Colonic mucosa (tissue), 4 donors: ENCODE measurements around the gene SAFB2. TPM values are rescaled to one million over a fixed set of nuclear protein-coding genes. Genes with fewer than 3 reads are reported as not detected.

Source experiments
- DNase-seq: peaks from one replicate; pipeline ENCODE4 v3.0.0-alpha.2; 2020
- H3K27ac ChIP-seq: fragments of 200-600 bp; one replicate; pipeline ENCODE4 v1.8.0; 2021
- H3K27me3 ChIP-seq: fragments of 200-600 bp; one replicate; pipeline ENCODE4 v1.8.0; 2021
- H3K36me3 ChIP-seq: fragments of 200-600 bp; one replicate; pipeline ENCODE4 v1.8.0; 2021
- H3K4me1 ChIP-seq: fragments of 200-600 bp; one replicate; pipeline ENCODE4 v1.8.0; 2021; ENCODE audit warnings: mild to moderate bottlenecking
- H3K4me3 ChIP-seq: fragments of 200-600 bp; one replicate; pipeline ENCODE4 v1.8.0; 2021
- H3K9ac ChIP-seq, 2 donors: one replicate each; pipeline ENCODE4 v1.7.0; 2013; ENCODE audit warnings: control low read depth in 2 of 2, low read depth in 2 of 2, low read length in 2 of 2
- H3K9me3 ChIP-seq: fragments of 200-600 bp; one replicate; pipeline ENCODE4 v1.8.0; 2021
- CTCF ChIP-seq: fragments of 200-600 bp; IDR thresholded peaks from one replicate; pipeline ENCODE4 v1.8.0; 2022; ENCODE audit warnings: antibody characterized with exemption, mild to moderate bottlenecking
- intact Hi-C: fragments of 100-400 bp; cut with DNase I; formaldehyde crosslinking; loops from one replicate; pipeline ENCODE4 v1.14.1; 2022
- total RNA-seq, 2 donors: library from RNA; stranded (reverse); fragmentation: NEBNext Ultra II Directional in 1 of 2; extraction: Animal tissue kit (Norgen Biotek cat#: 25700) in 1 of 2; gene quantifications; one replicate each; pipeline ENCODE4 v1.2.1, GENCODE V29; 2021
- donor health status: healthy.
- donor health status: DM: no; HTN: no; CAD: no.
- donor health status: DM: no; HTN: no; CAD: no.

SAFB2 gene
- total RNA-seq, 2 donors from 2014 or later, result 46.1 to 108 TPM

GRCh38 chr19:5644037-5644436 lies 21.5 kb upstream of the SAFB2 start:
- no peak for DNase-seq
- H3K27ac ChIP-seq, result no peak overlapping the region
- no peak overlapping the region for H3K4me3 ChIP-seq
- H3K36me3 ChIP-seq, result peaks cover 25% of the 10 kb centered on the region
- no peaks in the 10 kb centered on the region for H3K9me3 ChIP-seq
- no peak overlapping the region for H3K9ac ChIP-seq
- intact Hi-C loops, result no loop called here
- H3K27me3 ChIP-seq, result no peaks in the 10 kb centered on the region
- TF ChIP-seq CTCF, result no peak
- no peaks in the 10 kb centered on the region for H3K4me1 ChIP-seq

- intact Hi-C loops, result no loop called here
- no peaks in the 10 kb centered on the region for H3K4me1 ChIP-seq
- no peak for DNase-seq
- no peak overlapping the region for H3K27ac ChIP-seq
- H3K27me3 ChIP-seq, result no peaks in the 10 kb centered on the region
- H3K9me3 ChIP-seq, result no peaks in the 10 kb centered on the region
- H3K36me3 ChIP-seq, result peaks cover 25% of the 10 kb centered on the region
- H3K4me3 ChIP-seq, result no peak overlapping the region
- no peak for TF ChIP-seq CTCF
- no peak overlapping the region for H3K9ac ChIP-seq
Observed at GRCh38 chr19:5643060-5643459, 20.5 kb upstream of the SAFB2 start.

GRCh38 chr19:5642204-5642603 lies 19.6 kb upstream of the SAFB2 start:
- Histone ChIP-seq H3K27ac (no peak overlapping the region), H3K4me1 (no peaks in the 10 kb centered on the region), H3K27me3 (no peaks in the 10 kb centered on the region), H3K9ac (no peak overlapping the region), H3K36me3 (peaks cover 22% of the 10 kb centered on the region), H3K9me3 (no peaks in the 10 kb centered on the region), H3K4me3 (no peak overlapping the region)
- no peak for TF ChIP-seq CTCF
- no peak for DNase-seq
- intact Hi-C loops, result no loop called here

GRCh38 chr19:5641171-5641570 lies 18.6 kb upstream of the SAFB2 start:
- Histone ChIP-seq H3K27me3 (no peaks in the 10 kb centered on the region), H3K9ac (no peak overlapping the region), H3K4me1 (no peaks in the 10 kb centered on the region), H3K9me3 (no peaks in the 10 kb centered on the region), H3K27ac (no peak overlapping the region), H3K4me3 (no peak overlapping the region), H3K36me3 (peaks cover 19% of the 10 kb centered on the region)
- no peak for TF ChIP-seq CTCF
- intact Hi-C loops, result no loop called here
- no peak for DNase-seq

- Histone ChIP-seq H3K27me3 (no peaks in the 10 kb centered on the region), H3K36me3 (peaks cover 6% of the 10 kb centered on the region), H3K9ac (no peak overlapping the region), H3K9me3 (no peaks in the 10 kb centered on the region), H3K4me3 (no peak overlapping the region), H3K4me1 (peaks cover 1% of the 10 kb centered on the region), H3K27ac (no peak overlapping the region)
- no peak for DNase-seq
- TF ChIP-seq CTCF, result no peak
- intact Hi-C loops, result no loop called here
Observed at GRCh38 chr19:5637971-5638370, 15.4 kb upstream of the SAFB2 start.

GRCh38 chr19:5635427-5635826 lies 12.9 kb upstream of the SAFB2 start:
- Histone ChIP-seq H3K4me3 (no peak overlapping the region), H3K9me3 (no peaks in the 10 kb centered on the region), H3K4me1 (peaks cover 7% of the 10 kb centered on the region), H3K36me3 (no peaks in the 10 kb centered on the region), H3K9ac (no peak overlapping the region), H3K27me3 (no peaks in the 10 kb centered on the region), H3K27ac (no peak overlapping the region)
- no peak for DNase-seq
- intact Hi-C loops, result no loop called here
- TF ChIP-seq CTCF, result no peak
